B cell (primary cell): ENCODE measurements around the gene RBP2. TPM values are rescaled to one million over a fixed set of nuclear protein-coding genes. Genes with fewer than 3 reads are reported as not detected.

Experiments
- ATAC-seq: fragments of 200-7000 bp; cut with Tn5 transposase; one replicate; pipeline ENCODE4 v1.10.0; 2021; ENCODE audit warnings: low read depth, mild to moderate bottlenecking, moderate number of reproducible peaks, moderate library complexity
- CTCF ChIA-PET: fragments of 350-600 bp; sonication (Branson Sonifier 250); formaldehyde crosslinking; loops from one replicate; lab custom pipeline; 2021; ENCODE audit warnings: antibody characterized with exemption, inconsistent platforms; lab: Charles Lee
- POLR2A ChIA-PET: fragments of 350-600 bp; sonication (Branson Sonifier 250); formaldehyde crosslinking; loops from one replicate; lab custom pipeline; 2021; ENCODE audit warnings: antibody characterized with exemption; lab: Charles Lee
- DNase-seq: peaks from one replicate; pipeline ENCODE4 v3.0.0; 2013
- H2AFZ ChIP-seq: 2 replicates; pipeline ENCODE4 v1.6.1; 2012; ENCODE audit warnings: mild to moderate bottlenecking, low read depth, low read length; ENCODE audit not compliant: insufficient read depth, poor library complexity, severe bottlenecking
- H3K27ac ChIP-seq, 2 donors: 1 replicate in 1 of 2; 2 replicates in 1 of 2; pipeline ENCODE4 v1.5.1; 2012 to 2013; ENCODE audit warnings: low read length in 2 of 2, mild to moderate bottlenecking in 2 of 2, moderate library complexity in 1 of 2
- H3K27me3 ChIP-seq, 4 experiments: fragments of 200-600 bp in 1 of 4; sonication (generic) in 1 of 4; replicated peaks in 1 of 4; 1 replicate in 2 of 4; 2 replicates in 2 of 4; pipeline versions ENCODE4 v1.6.1 to v1.7.0; 2013 to 2016; ENCODE audit warnings: low read length in 3 of 4, mild to moderate bottlenecking in 2 of 4, mixed read lengths in 1 of 4, moderate library complexity in 1 of 4; ENCODE audit not compliant: insufficient read depth in 4 of 4, control insufficient read depth in 3 of 4; ENCODE audit errors: control extremely low read depth in 1 of 4
- H3K36me3 ChIP-seq, 2 experiments: replicated peaks in 1 of 2; 1 replicate in 1 of 2; 2 replicates in 1 of 2; pipeline versions ENCODE4 v1.6.1 to v1.7.1; 2013; ENCODE audit warnings: low read length in 1 of 2; ENCODE audit not compliant: insufficient read depth in 2 of 2, control insufficient read depth in 1 of 2; ENCODE audit errors: control extremely low read depth in 1 of 2, extremely low read depth in 1 of 2
- H3K4me1 ChIP-seq, 2 donors: fragments of 200-600 bp in 1 of 2; sonication (generic) in 1 of 2; 1 replicate in 1 of 2; 2 replicates in 1 of 2; pipeline versions ENCODE4 v1.5.1 to v1.6.1; 2013 to 2017; ENCODE audit warnings: low read length in 2 of 2; ENCODE audit not compliant: control insufficient read depth in 2 of 2, insufficient read depth in 2 of 2
- H3K4me2 ChIP-seq: replicated peaks from 2 replicates; pipeline ENCODE3; 2012; ENCODE audit warnings: mild to moderate bottlenecking, low read depth, low read length; ENCODE audit not compliant: poor library complexity, severe bottlenecking
- H3K4me3 ChIP-seq, 5 experiments: fragments of 200-600 bp in 1 of 5; sonication (generic) in 1 of 5; 1 replicate in 3 of 5; 2 replicates in 2 of 5; pipeline versions ENCODE4 v1.5.1 to v1.7.0; 2011 to 2016; ENCODE audit warnings: low read length in 4 of 5, mild to moderate bottlenecking in 4 of 5, low read depth in 2 of 5, control low read depth in 1 of 5, moderate library complexity in 1 of 5; ENCODE audit not compliant: insufficient read depth in 1 of 5; ENCODE audit errors: control extremely low read depth in 1 of 5, extremely low read depth in 1 of 5
- H3K79me2 ChIP-seq: fragments of 200-600 bp; sonication (generic); one replicate; pipeline ENCODE4 v1.6.0; 2016; ENCODE audit warnings: low read length; ENCODE audit not compliant: control insufficient read depth, insufficient read depth
- H3K9ac ChIP-seq: fragments of 200-600 bp; sonication (generic); 2 replicates; pipeline ENCODE4 v1.6.1; 2017; ENCODE audit warnings: mild to moderate bottlenecking, low read length, moderate library complexity
- H3K9me3 ChIP-seq, 3 donors: one replicate each; pipeline versions ENCODE4 v1.6.1 to v1.7.1; 2013; ENCODE audit warnings: low read length in 2 of 3; ENCODE audit not compliant: control insufficient read depth in 2 of 3, insufficient read depth in 1 of 3; ENCODE audit errors: control extremely low read depth in 1 of 3
- H4K20me1 ChIP-seq: 2 replicates; pipeline ENCODE4 v1.6.0; 2012; ENCODE audit warnings: mild to moderate bottlenecking, low read length; ENCODE audit not compliant: insufficient read depth, control insufficient read depth, poor library complexity, severe bottlenecking
- H3K27ac Mint-ChIP-seq: one replicate; pipeline ENCODE4 v1.8.0; 2021; ENCODE audit warnings: mixed read lengths
- H3K27me3 Mint-ChIP-seq: one replicate; pipeline ENCODE4 v1.8.0; 2021; ENCODE audit warnings: mixed read lengths
- H3K4me1 Mint-ChIP-seq: one replicate; pipeline ENCODE4 v1.8.0; 2021; ENCODE audit warnings: mixed read lengths
- H3K4me3 Mint-ChIP-seq: one replicate; pipeline ENCODE4 v1.8.0; 2021; ENCODE audit warnings: mixed read lengths
- H3K9me3 Mint-ChIP-seq: one replicate; pipeline ENCODE4 v1.8.0; 2022; ENCODE audit warnings: mixed read lengths; ENCODE audit not compliant: insufficient read depth
- EZH2 ChIP-seq: IDR thresholded peaks from 2 replicates; pipeline ENCODE4 v1.6.1; 2012; ENCODE audit warnings: borderline replicate concordance, low read depth, mild to moderate bottlenecking, moderate library complexity, low read length; ENCODE audit not compliant: insufficient read depth, poor library complexity, severe bottlenecking
- WGBS: methylation state at CpG from one replicate; pipeline ENCODE4 v1.1.5; 2013; ENCODE audit warnings: missing lambda C conversion rate; ENCODE audit not compliant: insufficient coverage; 5-methylcytosine and 5-hydroxymethylcytosine counted together
- intact Hi-C: fragments of 100-400 bp; cut with micrococcal nuclease; formaldehyde crosslinking; loops from one replicate; pipeline ENCODE4 v1.10.0; 2022
- polyA plus RNA-seq: library from polyadenylated mRNA; depleted of rRNA; stranded (reverse); fragments of >200 nt; gene quantifications from 2 replicates; pipeline ENCODE4 v1.2.3, GENCODE V29; 2012
- total RNA-seq, 2 donors: library from RNA; stranded (reverse); fragments of 120-200 nt in 1 of 2; gene quantifications; 1 replicate in 1 of 2; 2 replicates in 1 of 2; pipeline versions ENCODE4 v1.2.3 to v1.2.4, GENCODE V29; 2013 to 2022
- TF ChIP-seq, protein P1 (sequence below): fragments of 200-600 bp; IDR thresholded peaks from one replicate; pipeline ENCODE4 v1.8.0; 2022; ENCODE audit warnings: antibody characterized with exemption, mild to moderate bottlenecking

Gene RBP2
- total and polyA plus RNA-seq, 2 donors (not counting 1 experiment from before 2014, with no cell fraction given): not detected

DNA sequence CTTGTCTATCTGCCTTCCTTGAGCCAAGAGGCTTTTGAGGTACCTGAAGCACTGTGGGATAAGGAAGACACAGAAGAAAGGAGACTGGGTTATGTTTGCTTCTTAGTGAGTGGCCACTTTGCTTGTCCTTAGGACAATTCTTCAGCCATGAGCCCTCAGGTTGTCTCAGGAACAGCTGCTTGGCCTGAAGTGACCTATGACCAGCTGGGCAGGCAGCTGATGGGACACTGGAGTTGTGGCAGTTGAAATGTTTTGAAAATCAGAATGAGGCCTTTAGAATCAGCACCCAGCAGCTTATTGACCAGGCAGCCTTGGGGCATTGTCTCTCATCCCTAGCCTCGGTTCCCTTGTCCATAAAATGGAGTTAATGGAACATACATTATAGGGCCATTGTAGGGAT is 37.0 kb downstream of the RBP2 start:
- ChIA-PET POLR2A (no interaction called here), CTCF (no interaction called here)
- TF ChIP-seq, protein P1, sequence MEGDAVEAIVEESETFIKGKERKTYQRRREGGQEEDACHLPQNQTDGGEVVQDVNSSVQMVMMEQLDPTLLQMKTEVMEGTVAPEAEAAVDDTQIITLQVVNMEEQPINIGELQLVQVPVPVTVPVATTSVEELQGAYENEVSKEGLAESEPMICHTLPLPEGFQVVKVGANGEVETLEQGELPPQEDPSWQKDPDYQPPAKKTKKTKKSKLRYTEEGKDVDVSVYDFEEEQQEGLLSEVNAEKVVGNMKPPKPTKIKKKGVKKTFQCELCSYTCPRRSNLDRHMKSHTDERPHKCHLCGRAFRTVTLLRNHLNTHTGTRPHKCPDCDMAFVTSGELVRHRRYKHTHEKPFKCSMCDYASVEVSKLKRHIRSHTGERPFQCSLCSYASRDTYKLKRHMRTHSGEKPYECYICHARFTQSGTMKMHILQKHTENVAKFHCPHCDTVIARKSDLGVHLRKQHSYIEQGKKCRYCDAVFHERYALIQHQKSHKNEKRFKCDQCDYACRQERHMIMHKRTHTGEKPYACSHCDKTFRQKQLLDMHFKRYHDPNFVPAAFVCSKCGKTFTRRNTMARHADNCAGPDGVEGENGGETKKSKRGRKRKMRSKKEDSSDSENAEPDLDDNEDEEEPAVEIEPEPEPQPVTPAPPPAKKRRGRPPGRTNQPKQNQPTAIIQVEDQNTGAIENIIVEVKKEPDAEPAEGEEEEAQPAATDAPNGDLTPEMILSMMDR: no peak
- no peak for TF ChIP-seq EZH2
- Mint-ChIP-seq H3K4me1 (no peaks in the 10 kb centered on the region), H3K4me3 (no peak overlapping the region), H3K27ac (no peak overlapping the region), H3K27me3 (no peaks in the 10 kb centered on the region), H3K9me3 (no peaks in the 10 kb centered on the region)
- H3K9ac ChIP-seq: no peak overlapping the region
- no peak overlapping the region for H2AFZ ChIP-seq
- no peaks in the 10 kb centered on the region for H3K9me3 ChIP-seq
- H3K4me3 ChIP-seq: no peak overlapping the region
- no peak overlapping the region for H3K27ac ChIP-seq
- H3K79me2 ChIP-seq: no peaks in the 10 kb centered on the region
- ATAC-seq (no peak), DNase-seq (no peak)
- H3K4me2 ChIP-seq: no peak overlapping the region
- no peaks in the 10 kb centered on the region for H3K27me3 ChIP-seq
- no peaks in the 10 kb centered on the region for H4K20me1 ChIP-seq
- H3K4me1 ChIP-seq: no peaks in the 10 kb centered on the region
- WGBS: no CpG with 5 or more reads among the region's 1 CpG
- intact Hi-C loops: no loop called here
- H3K36me3 ChIP-seq: no peaks in the 10 kb centered on the region

DNA sequence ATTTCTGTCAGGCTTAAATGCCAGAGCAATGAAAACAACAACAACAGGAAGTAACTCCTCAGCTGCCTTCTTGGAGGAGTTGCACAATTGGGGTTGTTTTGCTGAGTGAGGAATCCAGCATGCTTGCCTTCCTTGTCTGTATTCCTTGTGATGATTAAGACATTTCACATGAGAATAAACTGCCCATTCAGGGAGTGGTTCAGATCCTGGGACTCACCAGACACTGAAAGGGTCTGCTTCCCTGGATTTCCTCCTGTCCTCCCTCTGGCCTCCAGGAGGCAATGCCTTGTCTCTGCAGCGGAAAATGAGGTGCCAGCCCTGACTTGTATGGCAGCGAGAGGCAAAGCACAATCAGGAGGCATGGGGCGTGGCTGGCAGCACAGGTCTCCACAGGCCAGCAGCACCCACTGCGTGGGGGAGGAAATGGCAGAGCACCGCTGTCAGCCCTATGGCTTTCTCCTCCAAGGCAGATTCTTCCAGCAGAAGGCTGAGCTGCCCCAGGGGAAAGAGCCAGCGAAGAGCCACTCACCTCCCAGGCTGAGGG is 41.5 kb downstream of the RBP2 start:
- no peaks in the 10 kb centered on the region for H3K9me3 ChIP-seq
- no peak for TF ChIP-seq EZH2
- TF ChIP-seq, protein P1: no peak
- ChIA-PET POLR2A (no interaction called here), CTCF (no interaction called here)
- Mint-ChIP-seq H3K9me3 (no peaks in the 10 kb centered on the region), H3K4me3 (no peak overlapping the region), H3K27ac (no peak overlapping the region), H3K27me3 (no peaks in the 10 kb centered on the region), H3K4me1 (no peaks in the 10 kb centered on the region)
- ATAC-seq (no peak), DNase-seq (no peak)
- no peaks in the 10 kb centered on the region for H3K36me3 ChIP-seq
- 98% methylated on average over 5 of the region's 6 CpGs for WGBS
- no peaks in the 10 kb centered on the region for H3K27me3 ChIP-seq
- H3K9ac ChIP-seq: no peak overlapping the region
- no peaks in the 10 kb centered on the region for H3K4me1 ChIP-seq
- H3K4me2 ChIP-seq: no peak overlapping the region
- H3K4me3 ChIP-seq: no peak overlapping the region
- intact Hi-C loops: no loop called here
- no peak overlapping the region for H2AFZ ChIP-seq
- H4K20me1 ChIP-seq: no peaks in the 10 kb centered on the region
- H3K79me2 ChIP-seq: no peaks in the 10 kb centered on the region
- no peak overlapping the region for H3K27ac ChIP-seq
